Heart right ventricle (tissue), 16 donors: Measurements from ENCODE around the gene ADTRP. TPM values are rescaled to one million over a fixed set of nuclear protein-coding genes. Genes with fewer than 3 reads are reported as not detected.
"Not testable (repeated sequence)": the region's sequence is repeated elsewhere in the genome, so short reads cannot be mapped to it uniquely, and the experiment has no call there.

Experiments used
- ATAC-seq, 8 donors: fragments of 200-7000 bp; cut with Tn5 transposase; one replicate each; pipeline ENCODE4 v1.9.1; 2020; ENCODE audit warnings: mild to moderate bottlenecking in 8 of 8, moderate library complexity in 8 of 8, moderate number of reproducible peaks in 1 of 8
- DNase-seq, 2 donors: peaks; one replicate each; pipeline ENCODE4 v3.0.0-alpha.2; 2020
- H3K27ac ChIP-seq, 10 donors: fragments of 200-600 bp; sonication (generic) in 2 of 10; one replicate each; pipeline versions ENCODE4 v1.5.0 to v1.8.0; 2020 to 2022; ENCODE audit warnings: mild to moderate bottlenecking in 3 of 10
- H3K27me3 ChIP-seq, 7 donors: fragments of 200-600 bp; one replicate each; pipeline ENCODE4 v1.8.0; 2021 to 2022; ENCODE audit warnings: mild to moderate bottlenecking in 2 of 7
- H3K36me3 ChIP-seq, 9 donors: fragments of 200-600 bp; sonication (generic) in 1 of 9; one replicate each; pipeline versions ENCODE4 v1.5.0 to v1.8.0; 2020 to 2022; ENCODE audit warnings: mild to moderate bottlenecking in 2 of 9
- H3K4me1 ChIP-seq, 9 donors: fragments of 200-600 bp; sonication (generic) in 1 of 9; one replicate each; pipeline versions ENCODE4 v1.5.0 to v1.8.0; 2020 to 2022; ENCODE audit warnings: mild to moderate bottlenecking in 4 of 9
- H3K4me3 ChIP-seq, 10 donors: fragments of 200-600 bp; sonication (generic) in 2 of 10; one replicate each; pipeline versions ENCODE4 v1.5.0 to v1.8.0; 2020 to 2022; ENCODE audit warnings: mild to moderate bottlenecking in 7 of 10, moderate library complexity in 2 of 10
- H3K9me3 ChIP-seq, 11 donors: fragments of 200-600 bp in 10 of 11; sonication (generic) in 2 of 11; one replicate each; pipeline versions ENCODE4 v1.5.0 to v1.8.0; 2013 to 2022; ENCODE audit warnings: mild to moderate bottlenecking in 2 of 11, control low read depth in 1 of 11, moderate library complexity in 1 of 11
- WGBS, 2 donors: extraction: QIAGEN DNeasy Blood & Tissue Kit; methylation state at CpG; one replicate each; pipeline ENCODE4 v1.1.7; 2013; ENCODE audit warnings: inconsistent platforms in 1 of 2; 5-methylcytosine and 5-hydroxymethylcytosine counted together
- intact Hi-C, 10 donors: fragments of 100-400 bp; cut with DNase I; formaldehyde crosslinking; loops; one replicate each; pipeline versions ENCODE4 v1.11.1 to v1.14.2; 2022
- polyA plus RNA-seq, 2 donors: library from polyadenylated mRNA; stranded (reverse); fragments of 200-250 nt; gene quantifications; one replicate each; pipeline ENCODE4 v1.2.3, GENCODE V29; 2013
- total RNA-seq, 10 donors: library from RNA; stranded (reverse); fragmentation: NEBNext Ultra II Directional in 3 of 10; extraction: Animal tissue kit (Norgen Biotek cat#: 25700) in 3 of 10; gene quantifications; one replicate each; pipeline versions ENCODE4 v1.2.1 to v1.2.4, GENCODE V29; 2021 to 2023
- TF ChIP-seq, protein P1 (sequence below), 9 donors: fragments of 200-600 bp; sonication (generic) in 2 of 9; IDR thresholded peaks; one replicate each; pipeline versions ENCODE4 v1.5.0 to v1.8.0; 2021 to 2022; ENCODE audit warnings: antibody characterized with exemption in 9 of 9, mild to moderate bottlenecking in 5 of 9, moderate library complexity in 1 of 9
- donor health status: Arrhythmogenic right ventricular cardiomyopathy.
- donor health status: ischemic (EF 13 %, LVEDD 7.1; RV severe dilation, severe dysfunction).
- donor health status: healthy with polysubstance abuse.
- donor health status: DM: no; HTN: yes; CAD: no.
- donor health status: DM: no; HTN: no; CAD: no.
- donor health status: ischemic (EF 25% LVEDD 6.9; RV normal size, moderate dysfunction).
- donor health status: ischemic (EF 25% LVEDD 5.7; RV mildly dilated, moderate dysfunction).
- donor health status: healthy.
- donor health status: DM: yes; HTN: yes; CAD: no.
- donor health status: Ischemic cardiomyopathy.
- donor health status: ischemic (EF 35%, LVEDD 5.7; RV mildly dilated, moderate dysfunction).
- donor health status: nonischemic (EF 11% LVEDD 7.7; RV severe dilation, severe dysfunction).
- donor health status: DM: yes; HTN: yes; CAD: no.
- donor health status: PGD.
- donor health status: ischemic (EF 29% LVEDD 5.4; RV normal size, mild dysfunction).
- donor health status: nonischemic (EF 23%, LVEDD 6.1; RV moderate dilation, normal function).

The ADTRP gene
- total and polyA plus RNA-seq, 12 donors, result 0.14 to 0.37 (median 0.24) TPM; not detected in 9

DNA sequence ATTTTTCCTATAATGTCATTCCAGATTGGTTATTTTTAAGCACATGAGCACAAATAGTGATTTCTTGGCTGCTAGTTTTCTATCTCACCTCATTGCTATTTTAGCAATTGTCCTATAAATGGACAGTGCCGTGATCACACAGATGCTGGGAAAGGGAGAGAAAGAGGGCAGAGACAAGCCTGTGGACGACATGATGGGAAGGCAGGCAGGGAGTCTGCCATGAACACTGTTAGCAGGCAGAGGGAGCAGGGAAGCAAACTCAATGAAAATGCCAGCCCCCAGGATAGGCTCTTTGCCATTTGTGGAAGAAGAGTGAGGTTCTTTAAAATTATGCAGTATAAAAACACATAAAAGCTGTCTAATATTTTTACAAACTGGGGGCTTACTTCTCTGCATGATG is 96.8 kb downstream of the ADTRP start:
- TF ChIP-seq, protein P1, sequence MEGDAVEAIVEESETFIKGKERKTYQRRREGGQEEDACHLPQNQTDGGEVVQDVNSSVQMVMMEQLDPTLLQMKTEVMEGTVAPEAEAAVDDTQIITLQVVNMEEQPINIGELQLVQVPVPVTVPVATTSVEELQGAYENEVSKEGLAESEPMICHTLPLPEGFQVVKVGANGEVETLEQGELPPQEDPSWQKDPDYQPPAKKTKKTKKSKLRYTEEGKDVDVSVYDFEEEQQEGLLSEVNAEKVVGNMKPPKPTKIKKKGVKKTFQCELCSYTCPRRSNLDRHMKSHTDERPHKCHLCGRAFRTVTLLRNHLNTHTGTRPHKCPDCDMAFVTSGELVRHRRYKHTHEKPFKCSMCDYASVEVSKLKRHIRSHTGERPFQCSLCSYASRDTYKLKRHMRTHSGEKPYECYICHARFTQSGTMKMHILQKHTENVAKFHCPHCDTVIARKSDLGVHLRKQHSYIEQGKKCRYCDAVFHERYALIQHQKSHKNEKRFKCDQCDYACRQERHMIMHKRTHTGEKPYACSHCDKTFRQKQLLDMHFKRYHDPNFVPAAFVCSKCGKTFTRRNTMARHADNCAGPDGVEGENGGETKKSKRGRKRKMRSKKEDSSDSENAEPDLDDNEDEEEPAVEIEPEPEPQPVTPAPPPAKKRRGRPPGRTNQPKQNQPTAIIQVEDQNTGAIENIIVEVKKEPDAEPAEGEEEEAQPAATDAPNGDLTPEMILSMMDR (IDR thresholded peaks at IDR 0.05), result peak in 6 of 9 donors; percentile 7 to 37 (median 18)
- H3K9me3 ChIP-seq, result peaks cover 0 to 15% (median 3%) of the 10 kb centered on the region in 11 donors

DNA sequence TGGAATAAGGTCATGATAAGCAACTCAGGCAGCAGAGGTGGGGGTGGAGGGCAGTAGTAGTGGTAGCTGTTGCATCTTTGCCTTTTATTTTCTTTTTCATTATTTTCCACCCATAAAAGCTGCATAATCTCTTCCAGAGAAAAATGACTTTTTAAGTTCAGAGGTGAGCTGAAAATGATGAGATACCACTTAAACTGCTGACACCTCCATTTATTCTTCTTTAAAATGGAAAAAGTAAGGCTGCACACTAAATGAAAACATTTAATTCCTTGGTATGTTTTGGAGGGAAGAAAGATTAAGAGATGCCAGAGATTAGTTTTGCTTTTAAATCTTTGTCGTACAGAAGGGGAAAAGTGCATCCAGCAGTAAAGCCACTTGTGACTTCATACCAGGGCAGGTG is 97.2 kb downstream of the ADTRP start:
- intact Hi-C loops, result no loop called here
- H3K27ac ChIP-seq, result no peak overlapping the region
- TF ChIP-seq, protein P1 (IDR thresholded peaks at IDR 0.05), result no peak
- no peak overlapping the region for H3K4me3 ChIP-seq
- H3K9me3 ChIP-seq, result peaks cover 0 to 15% (median 3%) of the 10 kb centered on the region in 11 donors
- 60 to 71% methylated on average over 1 of the region's 1 CpG for WGBS, 2 donors
- H3K36me3 ChIP-seq, result no peaks in the 10 kb centered on the region
- no peak for DNase-seq
- ATAC-seq, result no peak
- no peaks in the 10 kb centered on the region for H3K27me3 ChIP-seq
- H3K4me1 ChIP-seq, result peaks cover 0 to 4% (median 0%) of the 10 kb centered on the region in 9 donors

More for the DNA sequence above, 96.8 kb downstream of the ADTRP start:
- no peak for ATAC-seq
- DNase-seq, result no peak
- Histone ChIP-seq H3K36me3 (no peaks in the 10 kb centered on the region), H3K4me3 (no peak overlapping the region), H3K4me1 (peaks cover 0 to 4% (median 0%) of the 10 kb centered on the region in 9 donors), H3K27me3 (no peaks in the 10 kb centered on the region), H3K27ac (no peak overlapping the region)
- intact Hi-C loops, result no loop called here
- 55% methylated on average over 2 of the region's 2 CpGs for WGBS, 2 donors

DNA sequence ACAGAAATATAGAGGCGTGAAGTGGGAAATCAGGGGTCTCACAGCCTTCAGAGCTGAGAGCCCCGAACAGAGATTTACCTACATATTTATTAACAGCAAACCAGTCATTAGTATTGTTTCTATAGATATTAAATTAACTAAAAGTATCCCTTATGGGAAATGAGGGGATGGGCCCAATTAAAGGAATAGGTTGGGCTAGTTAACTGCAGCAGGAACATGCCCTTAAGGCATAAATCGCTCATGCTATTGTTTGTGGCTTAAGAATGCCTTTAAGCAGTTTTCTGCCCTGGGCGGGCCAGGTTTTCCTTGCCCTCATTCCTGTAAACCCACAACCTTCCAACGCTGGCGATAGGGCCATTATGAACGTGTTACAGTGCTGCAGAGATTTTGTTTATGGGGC is 98.1 kb downstream of the ADTRP start:
- H3K27me3 ChIP-seq, H3K4me1 ChIP-seq, DNase-seq, H3K4me3 ChIP-seq, H3K36me3 ChIP-seq, H3K27ac ChIP-seq, ATAC-seq, intact Hi-C loops: not testable (repeated sequence)
- 91 to 99% methylated on average over 7 of the region's 7 CpGs for WGBS, 2 donors
- H3K9me3 ChIP-seq, result peaks cover 0 to 15% (median 3%) of the 10 kb centered on the region in 11 donors

DNA sequence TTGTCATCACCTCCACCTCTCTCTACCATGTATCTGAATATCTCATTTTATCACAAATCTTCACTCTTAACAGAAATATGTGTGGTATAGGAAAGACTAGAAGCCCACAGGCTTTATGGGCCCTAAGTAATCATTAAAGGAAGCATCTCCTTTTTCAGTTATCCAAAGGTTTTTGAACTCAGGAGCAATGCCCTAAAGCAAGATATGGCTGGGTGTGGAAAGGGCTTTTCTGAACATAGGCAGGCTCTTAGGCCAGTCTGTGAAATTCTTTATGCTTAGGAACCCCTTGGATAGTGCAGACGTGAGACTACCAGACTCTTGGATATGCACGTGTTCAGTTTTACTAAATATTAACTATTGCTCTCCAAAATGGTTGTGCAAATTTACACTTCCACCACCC is 99.5 kb downstream of the ADTRP start:
- Histone ChIP-seq H3K27ac (no peak overlapping the region), H3K27me3 (no peaks in the 10 kb centered on the region), H3K4me1 (peaks cover 0 to 4% (median 0%) of the 10 kb centered on the region in 9 donors), H3K36me3 (no peaks in the 10 kb centered on the region), H3K9me3 (peaks cover 0 to 15% (median 3%) of the 10 kb centered on the region in 11 donors), H3K4me3 (no peak overlapping the region)
- ATAC-seq, result no peak
- 75% methylated on average over 2 of the region's 2 CpGs for WGBS, 2 donors
- TF ChIP-seq, protein P1 (IDR thresholded peaks at IDR 0.05), result no peak
- intact Hi-C loops, result no loop called here
- no peak for DNase-seq

DNA sequence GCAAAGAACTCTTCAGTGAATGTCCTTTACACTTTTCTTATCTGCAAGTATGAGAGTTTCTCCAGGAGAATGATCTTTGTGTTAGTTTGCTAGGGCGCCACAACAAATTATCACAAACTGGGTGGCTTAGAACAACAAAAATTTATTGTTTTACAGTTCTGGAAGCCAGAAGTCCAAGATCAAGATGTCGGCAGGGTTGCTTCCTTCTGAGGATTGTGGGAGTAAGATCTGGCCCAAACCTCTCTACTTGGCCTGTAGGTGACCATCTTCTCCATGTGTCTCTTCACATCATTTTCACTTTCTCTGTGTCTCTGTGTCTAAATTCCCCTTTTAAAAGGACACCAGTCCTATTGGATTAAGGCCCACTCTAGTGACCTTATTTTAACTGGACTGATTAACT is 103.0 kb downstream of the ADTRP start:
- intact Hi-C loops, result no loop called here
- ATAC-seq, result no peak

More for the DNA sequence above, 103.0 kb downstream of the ADTRP start:
- no peak for DNase-seq
- Histone ChIP-seq H3K36me3 (no peaks in the 10 kb centered on the region), H3K27ac (no peak overlapping the region), H3K4me3 (no peak overlapping the region), H3K27me3 (no peaks in the 10 kb centered on the region), H3K4me1 (no peaks in the 10 kb centered on the region), H3K9me3 (peaks cover 0 to 19% (median 3%) of the 10 kb centered on the region in 11 donors)
- TF ChIP-seq, protein P1 (IDR thresholded peaks at IDR 0.05), result peak in 3 of 9 donors; percentile 30 to 57 (median 51)
- 75 to 86% methylated on average over 2 of the region's 2 CpGs for WGBS, 2 donors
